K562 (cell line): ENCODE measurements around the gene STUB1. TPM values are rescaled to one million over a fixed set of nuclear protein-coding genes. Genes with fewer than 3 reads are reported as not detected.

Source experiments
- DIDO1 ChIP-seq: fragments of 450-650 bp; IDR thresholded peaks from 2 replicates; pipeline ENCODE4 v1.6.1; 2016; ENCODE audit warnings: low read depth, missing biosample characterization, missing genetic modification characterization
- HSF4 ChIP-seq: fragments of 250-450 bp; sonication (Bioruptor Pico); IDR thresholded peaks from 2 replicates; pipeline ENCODE4 v2.1.2; 2022; ENCODE audit warnings: mild to moderate bottlenecking, moderate library complexity, borderline replicate concordance
- IRF2 ChIP-seq: sonication (generic); formaldehyde crosslinking; IDR thresholded peaks from 2 replicates; pipeline ENCODE4 v1.8.1; 2022; ENCODE audit warnings: mild to moderate bottlenecking, missing genetic modification reagents
- KAT8 ChIP-seq: fragments of 450-650 bp; IDR thresholded peaks from 2 replicates; pipeline ENCODE4 v1.6.1; 2016; ENCODE audit warnings: low read depth, mild to moderate bottlenecking
- KLF6 ChIP-seq: fragments of 250-450 bp; sonication (Bioruptor Pico); IDR thresholded peaks from 2 replicates; pipeline ENCODE4 v1.4.0; 2020; ENCODE audit warnings: mild to moderate bottlenecking, moderate library complexity, borderline replicate concordance
- PHB2 ChIP-seq: fragments of 450-650 bp; IDR thresholded peaks from 2 replicates; pipeline ENCODE4 v1.6.1; 2017; ENCODE audit warnings: low read depth
- TEAD1 ChIP-seq, 2 experiments: fragments of 450-650 bp in 1 of 2; sonication (generic) in 1 of 2; formaldehyde crosslinking; IDR thresholded peaks; 2 replicates each; pipeline versions ENCODE4 v1.4.0 to v1.8.0; 2020 to 2022; ENCODE audit warnings: mild to moderate bottlenecking in 2 of 2, missing genetic modification reagents in 1 of 2
- XRCC3 ChIP-seq: fragments of 450-650 bp; IDR thresholded peaks from 2 replicates; pipeline ENCODE4 v1.6.1; 2017; ENCODE audit warnings: mild to moderate bottlenecking, moderate library complexity
- XRCC4 ChIP-seq: IDR thresholded peaks from one replicate; pipeline ENCODE4 v1.6.1; 2011; ENCODE audit not compliant: insufficient read depth, insufficient read length; ENCODE audit errors: extremely low read depth
- ZBTB7A ChIP-seq: IDR thresholded peaks from 2 replicates; pipeline ENCODE4 v1.6.1; 2011; ENCODE audit warnings: low read depth, mild to moderate bottlenecking, low read length, moderate library complexity, borderline replicate concordance; ENCODE audit not compliant: control insufficient read depth
- ZNF133 ChIP-seq: fragments of 250-450 bp; sonication (Bioruptor Pico); IDR thresholded peaks from 2 replicates; pipeline ENCODE4 v1.4.0; 2020; ENCODE audit warnings: mild to moderate bottlenecking
- ZNF24 ChIP-seq: fragments of 450-650 bp; IDR thresholded peaks from 2 replicates; pipeline ENCODE4 v1.6.1; 2016
- ZNF3 ChIP-seq: fragments of 250-450 bp; sonication (Bioruptor Pico); IDR thresholded peaks from 2 replicates; pipeline ENCODE4 v1.5.0; 2021; ENCODE audit warnings: mild to moderate bottlenecking, moderate library complexity
- ZNF561 ChIP-seq: fragments of 450-650 bp; formaldehyde crosslinking; conservative IDR thresholded peaks from 2 replicates; pipeline ENCODE4 v1.4.0; 2020; ENCODE audit warnings: mild to moderate bottlenecking, moderate library complexity
- ZNF644 ChIP-seq: fragments of 200-800 bp; sonication (Bioruptor generic); IDR thresholded peaks from 2 replicates; pipeline ENCODE4 v1.6.1; 2016; ENCODE audit warnings: low read depth, missing genetic modification characterization, missing compliant biosample characterization
- polyA plus RNA-seq, 8 experiments: library from polyadenylated mRNA; depleted of rRNA in 4 of 8; stranded (reverse) in 5 of 8; unstranded in 3 of 8; fragments of >200 nt; fragmentation: Nextera tagmentation in 2 of 8; fragmentation: Illumina TruSeq in 1 of 8; extraction: Ambion mirVana in 2 of 8; extraction: Trizol in 1 of 8; gene quantifications; 2 replicates each; pipeline versions ENCODE4 v1.2.1 to v1.2.3, GENCODE V29; 2011 to 2014; ENCODE audit warnings: inconsistent platforms in 1 of 8, missing spikeins in 1 of 8
- total RNA-seq, 7 experiments: library from RNA; depleted of rRNA in 6 of 7; stranded (reverse); fragments of >200 nt in 6 of 7; fragmentation: Illumina TruSeq in 2 of 7; extraction: Trizol in 2 of 7; gene quantifications; 2 replicates each; pipeline versions ENCODE4 v1.2.1 to v1.2.3, GENCODE V29; 2011 to 2021; ENCODE audit warnings: low replicate concordance in 1 of 7
- TF ChIP-seq, protein P1 (sequence below): sonication (generic); formaldehyde crosslinking; IDR thresholded peaks from 2 replicates; pipeline ENCODE4 v1.9.0; 2022; ENCODE audit warnings: mild to moderate bottlenecking, missing genetic modification reagents
- TF ChIP-seq, protein P2 (sequence below): fragments of 450-650 bp; IDR thresholded peaks from 2 replicates; pipeline ENCODE4 v1.6.1; 2018; ENCODE audit warnings: mild to moderate bottlenecking, low read depth; ENCODE audit not compliant: partially characterized antibody
- TF ChIP-seq, protein P3 (sequence below): fragments of 450-650 bp; IDR thresholded peaks from 2 replicates; pipeline ENCODE4 v1.6.1; 2018; ENCODE audit not compliant: partially characterized antibody
- TF ChIP-seq, protein P4 (sequence below): sonication (generic); formaldehyde crosslinking; IDR thresholded peaks from 2 replicates; pipeline ENCODE4 v1.8.0; 2022; ENCODE audit warnings: missing genetic modification reagents, mild to moderate bottlenecking, moderate library complexity, borderline replicate concordance
- TF ChIP-seq, protein P5 (sequence below): fragments of 250-450 bp; sonication (Bioruptor Pico); IDR thresholded peaks from 2 replicates; pipeline ENCODE4 v1.4.0; 2020; ENCODE audit warnings: mild to moderate bottlenecking, moderate library complexity

STUB1 gene
- total and polyA plus RNA-seq, 9 of the 15 experiments (the other 6 are each of a cell fraction or from before 2014, with no cell fraction given), result 10.6 to 251 (median 152) TPM

DNA sequence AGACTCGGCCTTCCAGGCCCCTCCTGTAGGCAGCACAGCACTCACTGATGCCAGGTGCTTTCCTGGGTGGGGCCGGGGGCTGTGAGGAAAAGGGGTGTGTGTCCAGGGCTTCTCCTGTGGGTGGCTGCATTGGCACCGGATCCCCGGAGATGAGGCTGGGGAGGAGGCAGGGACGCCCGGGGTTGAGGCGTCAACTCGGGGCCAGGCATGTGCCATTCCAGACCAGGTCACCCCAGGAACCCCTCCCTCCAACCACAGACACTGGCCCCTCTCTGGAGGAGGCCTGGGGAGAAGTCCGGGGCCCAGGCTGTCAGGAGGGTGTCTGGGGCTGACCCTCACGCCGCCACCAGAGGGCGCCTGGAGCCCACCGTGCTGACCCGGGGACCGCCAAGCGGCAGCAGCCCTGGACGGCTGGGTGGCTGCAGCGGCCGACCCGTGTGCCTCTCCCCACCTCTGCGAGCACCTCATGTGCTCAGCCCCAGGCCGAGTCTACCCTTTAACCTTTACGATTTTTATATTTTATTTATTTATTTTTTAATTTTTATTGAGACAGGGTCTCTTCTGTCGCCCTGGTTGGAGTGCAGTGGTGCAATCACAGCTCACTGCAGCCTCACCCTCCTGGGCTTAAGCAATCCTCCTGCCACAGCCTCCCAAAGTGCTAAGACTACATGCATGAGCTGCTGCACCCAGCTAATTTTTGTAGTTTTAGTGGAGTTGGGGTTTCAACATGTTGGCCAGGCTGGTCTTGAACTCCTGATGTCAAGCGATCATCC, 31.5 kb downstream of the STUB1 start (continued):
- TF ChIP-seq KLF6 (CRISPR knock-in tag), result no peak
- TF ChIP-seq, protein P1, sequence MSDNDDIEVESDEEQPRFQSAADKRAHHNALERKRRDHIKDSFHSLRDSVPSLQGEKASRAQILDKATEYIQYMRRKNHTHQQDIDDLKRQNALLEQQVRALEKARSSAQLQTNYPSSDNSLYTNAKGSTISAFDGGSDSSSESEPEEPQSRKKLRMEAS (CRISPR knock-in tag), result 0 out of 2 replicates have a peak, but pooled peaks have one; percentile 10
- TF ChIP-seq TEAD1 (CRISPR knock-in tag; IDR thresholded peaks at IDR 0.05), result no peak
- no peak for TF ChIP-seq DIDO1
- no peak for TF ChIP-seq HSF4 (CRISPR knock-in tag)
- no peak for TF ChIP-seq ZNF644 (tag)
- TF ChIP-seq IRF2 (CRISPR knock-in tag), result no peak
- TF ChIP-seq XRCC4, result no peak
- TF ChIP-seq ZNF24, result no peak
- TF ChIP-seq, protein P2, sequence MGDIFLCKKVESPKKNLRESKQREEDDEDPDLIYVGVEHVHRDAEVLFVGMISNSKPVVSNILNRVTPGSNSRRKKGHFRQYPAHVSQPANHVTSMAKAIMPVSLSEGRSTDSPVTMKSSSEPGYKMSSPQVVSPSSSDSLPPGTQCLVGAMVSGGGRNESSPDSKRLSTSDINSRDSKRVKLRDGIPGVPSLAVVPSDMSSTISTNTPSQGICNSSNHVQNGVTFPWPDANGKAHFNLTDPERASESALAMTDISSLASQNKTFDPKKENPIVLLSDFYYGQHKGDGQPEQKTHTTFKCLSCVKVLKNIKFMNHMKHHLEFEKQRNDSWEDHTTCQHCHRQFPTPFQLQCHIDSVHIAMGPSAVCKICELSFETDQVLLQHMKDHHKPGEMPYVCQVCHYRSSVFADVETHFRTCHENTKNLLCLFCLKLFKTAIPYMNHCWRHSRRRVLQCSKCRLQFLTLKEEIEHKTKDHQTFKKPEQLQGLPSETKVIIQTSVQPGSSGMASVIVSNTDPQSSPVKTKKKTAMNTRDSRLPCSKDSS, result no peak
- no peak for TF ChIP-seq KAT8
- TF ChIP-seq ZNF133 (CRISPR knock-in tag), result no peak
- TF ChIP-seq, protein P3, sequence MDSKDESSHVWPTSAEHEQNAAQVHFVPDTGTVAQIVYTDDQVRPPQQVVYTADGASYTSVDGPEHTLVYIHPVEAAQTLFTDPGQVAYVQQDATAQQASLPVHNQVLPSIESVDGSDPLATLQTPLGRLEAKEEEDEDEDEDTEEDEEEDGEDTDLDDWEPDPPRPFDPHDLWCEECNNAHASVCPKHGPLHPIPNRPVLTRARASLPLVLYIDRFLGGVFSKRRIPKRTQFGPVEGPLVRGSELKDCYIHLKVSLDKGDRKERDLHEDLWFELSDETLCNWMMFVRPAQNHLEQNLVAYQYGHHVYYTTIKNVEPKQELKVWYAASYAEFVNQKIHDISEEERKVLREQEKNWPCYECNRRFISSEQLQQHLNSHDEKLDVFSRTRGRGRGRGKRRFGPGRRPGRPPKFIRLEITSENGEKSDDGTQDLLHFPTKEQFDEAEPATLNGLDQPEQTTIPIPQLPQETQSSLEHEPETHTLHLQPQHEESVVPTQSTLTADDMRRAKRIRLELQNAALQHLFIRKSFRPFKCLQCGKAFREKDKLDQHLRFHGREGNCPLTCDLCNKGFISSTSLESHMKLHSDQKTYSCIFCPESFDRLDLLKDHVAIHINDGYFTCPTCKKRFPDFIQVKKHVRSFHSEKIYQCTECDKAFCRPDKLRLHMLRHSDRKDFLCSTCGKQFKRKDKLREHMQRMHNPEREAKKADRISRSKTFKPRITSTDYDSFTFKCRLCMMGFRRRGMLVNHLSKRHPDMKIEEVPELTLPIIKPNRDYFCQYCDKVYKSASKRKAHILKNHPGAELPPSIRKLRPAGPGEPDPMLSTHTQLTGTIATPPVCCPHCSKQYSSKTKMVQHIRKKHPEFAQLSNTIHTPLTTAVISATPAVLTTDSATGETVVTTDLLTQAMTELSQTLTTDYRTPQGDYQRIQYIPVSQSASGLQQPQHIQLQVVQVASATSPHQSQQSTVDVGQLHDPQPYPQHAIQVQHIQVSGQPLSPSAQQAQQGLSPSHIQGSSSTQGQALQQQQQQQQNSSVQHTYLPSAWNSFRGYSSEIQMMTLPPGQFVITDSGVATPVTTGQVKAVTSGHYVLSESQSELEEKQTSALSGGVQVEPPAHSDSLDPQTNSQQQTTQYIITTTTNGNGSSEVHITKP, result no peak
- no peak for TF ChIP-seq XRCC3
- TF ChIP-seq, protein P4, sequence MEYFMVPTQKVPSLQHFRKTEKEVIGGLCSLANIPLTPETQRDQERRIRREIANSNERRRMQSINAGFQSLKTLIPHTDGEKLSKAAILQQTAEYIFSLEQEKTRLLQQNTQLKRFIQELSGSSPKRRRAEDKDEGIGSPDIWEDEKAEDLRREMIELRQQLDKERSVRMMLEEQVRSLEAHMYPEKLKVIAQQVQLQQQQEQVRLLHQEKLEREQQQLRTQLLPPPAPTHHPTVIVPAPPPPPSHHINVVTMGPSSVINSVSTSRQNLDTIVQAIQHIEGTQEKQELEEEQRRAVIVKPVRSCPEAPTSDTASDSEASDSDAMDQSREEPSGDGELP (CRISPR knock-in tag), result peak; percentile 70
- no peak for TF ChIP-seq ZNF3 (CRISPR knock-in tag)
- no peak for TF ChIP-seq PHB2
- TF ChIP-seq, protein P5, sequence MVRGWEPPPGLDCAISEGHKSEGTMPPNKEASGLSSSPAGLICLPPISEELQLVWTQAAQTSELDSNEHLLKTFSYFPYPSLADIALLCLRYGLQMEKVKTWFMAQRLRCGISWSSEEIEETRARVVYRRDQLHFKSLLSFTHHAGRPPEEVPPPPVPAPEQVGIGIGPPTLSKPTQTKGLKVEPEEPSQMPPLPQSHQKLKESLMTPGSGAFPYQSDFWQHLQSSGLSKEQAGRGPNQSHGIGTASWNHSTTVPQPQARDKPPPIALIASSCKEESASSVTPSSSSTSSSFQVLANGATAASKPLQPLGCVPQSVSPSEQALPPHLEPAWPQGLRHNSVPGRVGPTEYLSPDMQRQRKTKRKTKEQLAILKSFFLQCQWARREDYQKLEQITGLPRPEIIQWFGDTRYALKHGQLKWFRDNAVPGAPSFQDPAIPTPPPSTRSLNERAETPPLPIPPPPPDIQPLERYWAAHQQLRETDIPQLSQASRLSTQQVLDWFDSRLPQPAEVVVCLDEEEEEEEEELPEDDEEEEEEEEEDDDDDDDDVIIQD, result no peak
- TF ChIP-seq ZNF561 (CRISPR knock-in tag), result no peak
- TF ChIP-seq ZBTB7A, result peak; percentile 86
